Kidney epithelial cell (primary cell): ENCODE measurements around the gene TMEM59L. TPM values are rescaled to one million over a fixed set of nuclear protein-coding genes. Genes with fewer than 3 reads are reported as not detected.

ENCODE experiments used
- DNase-seq: peaks from one replicate; pipeline ENCODE4 v3.0.0-alpha.2; 2010; ENCODE audit warnings: low read depth
- H3K27me3 ChIP-seq: 2 replicates; pipeline ENCODE4 v1.6.0; 2011; ENCODE audit warnings: low read length; ENCODE audit not compliant: control insufficient read depth, insufficient read depth
- H3K36me3 ChIP-seq: 2 replicates; pipeline ENCODE4 v1.5.1; 2011; ENCODE audit warnings: low read length; ENCODE audit not compliant: control insufficient read depth, insufficient read depth
- H3K4me3 ChIP-seq: 2 replicates; pipeline ENCODE4 v1.5.1; 2011; ENCODE audit warnings: low read depth, mild to moderate bottlenecking, control low read depth, low read length
- CTCF ChIP-seq: IDR thresholded peaks from 2 replicates; pipeline ENCODE4 v1.5.1; 2011; ENCODE audit warnings: mild to moderate bottlenecking, moderate library complexity, low read length, control low read depth, inconsistent platforms; ENCODE audit not compliant: insufficient read depth, poor library complexity, severe bottlenecking
- total RNA-seq: library from RNA; depleted of rRNA; stranded (reverse); fragments of >200 nt; gene quantifications from 2 replicates; pipeline ENCODE4 v1.2.3, GENCODE V29; 2015

TMEM59L gene
- total RNA-seq, 1 donor from 2014 or later: 3.8 TPM

GRCh38 chr19:18603958-18604819, 8.5 kb upstream of the TMEM59L start:
- Histone ChIP-seq H3K36me3 (no peaks in the 10 kb centered on the region), H3K4me3 (no peak overlapping the region), H3K27me3 (peaks cover 64% of the 10 kb centered on the region)
- DNase-seq: no peak
- TF ChIP-seq CTCF: no peak

- no peak for TF ChIP-seq CTCF
- Histone ChIP-seq H3K4me3 (no peak overlapping the region), H3K27me3 (peaks cover 65% of the 10 kb centered on the region), H3K36me3 (no peaks in the 10 kb centered on the region)
- DNase-seq: no peak
Observed at GRCh38 chr19:18604820-18605159, 7.9 kb upstream of the TMEM59L start.

- H3K27me3 ChIP-seq: peaks cover 69% of the 10 kb centered on the region
- no peaks in the 10 kb centered on the region for H3K36me3 ChIP-seq
- TF ChIP-seq CTCF: no peak
- no peak for DNase-seq
- H3K4me3 ChIP-seq: no peak overlapping the region
Observed at GRCh38 chr19:18605196-18605545, 7.5 kb upstream of the TMEM59L start.

- H3K36me3 ChIP-seq: no peaks in the 10 kb centered on the region
- DNase-seq: no peak
- TF ChIP-seq CTCF: no peak
- peak overlapping the region; percentile 19 for H3K4me3 ChIP-seq
- H3K27me3 ChIP-seq: peaks cover 75% of the 10 kb centered on the region
Observed at GRCh38 chr19:18605546-18606280, 7.0 kb upstream of the TMEM59L start.

GRCh38 chr19:18606281-18607225, 6.1 kb upstream of the TMEM59L start, which contains the start of gene CRLF1:
Gene CRLF1 (minus strand): TSS chr19:18606799. CDS start chr19:18606656, 143 bp downstream.
- Histone ChIP-seq H3K36me3 (no peaks in the 10 kb centered on the region), H3K4me3 (peak within 1 kb of the TSS; percentile 19), H3K27me3 (peaks cover 82% of the 10 kb centered on the region)
- no peak for DNase-seq
- TF ChIP-seq CTCF: no peak
